Activated T-cell treated with anti-CD3 and anti-CD28 coated beads for 24 hours (primary cell): ENCODE data around the gene LRP11.
A peak's percentile ranks its signal among the peaks of the same experiment; 100 is the strongest.
"Not testable (repeated sequence)": the region's sequence is repeated elsewhere in the genome, so short reads cannot be mapped to it uniquely, and the experiment has no call there.

Experiments
- DNase-seq: peaks from one replicate; pipeline ENCODE4 v3.0.0-alpha.2; 2020; ENCODE audit warnings: low read depth

Gene LRP11

GRCh38 chr6:149848343-149848742 lies 15.8 kb downstream of the LRP11 start:
- DNase-seq: not testable (repeated sequence)

GRCh38 chr6:149847939-149848267 lies 16.3 kb downstream of the LRP11 start:
- DNase-seq: no peak

DNA sequence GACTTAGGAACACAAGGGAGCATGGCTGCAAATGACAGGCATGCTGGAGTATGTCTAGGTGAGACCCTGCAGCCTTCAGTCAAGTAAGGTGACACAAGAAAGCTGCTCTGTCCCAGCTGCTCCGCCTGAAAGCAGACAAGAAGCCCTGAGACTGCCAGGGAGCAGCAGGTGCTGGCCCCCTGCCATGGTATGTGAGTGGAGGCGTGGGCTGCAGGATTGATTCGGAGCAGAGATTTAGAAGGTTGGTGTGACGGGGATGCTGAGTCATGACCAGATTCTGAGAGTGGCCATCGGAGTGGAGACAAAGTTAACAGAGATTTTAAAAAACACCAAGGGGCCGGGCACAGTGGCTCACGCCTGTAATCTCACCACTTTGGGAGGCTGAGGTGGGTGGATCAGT lies 17.8 kb downstream of the LRP11 start:
- no peak for DNase-seq

- DNase-seq: no peak
Measured at GRCh38 chr6:149845549-149845948, 18.6 kb downstream of the LRP11 start.

DNA sequence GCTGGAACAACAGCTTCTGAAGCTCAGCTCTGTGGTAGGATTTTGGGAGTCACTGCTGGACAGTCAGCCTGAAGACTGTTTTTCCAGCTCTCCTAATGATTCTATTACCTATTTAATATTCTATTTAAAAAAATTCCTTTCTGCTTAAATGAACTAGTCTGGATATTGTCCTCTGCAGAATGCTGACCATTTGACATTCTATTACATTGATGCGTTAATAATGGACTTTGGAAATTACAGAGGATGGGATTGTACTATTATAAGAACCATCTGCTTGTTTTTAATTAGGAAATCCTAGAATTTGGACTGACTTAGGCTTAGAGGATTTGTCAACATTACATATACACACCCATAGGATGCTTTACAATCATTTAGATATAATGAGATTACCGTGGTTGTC lies 19.7 kb downstream of the LRP11 start:
- DNase-seq: no peak

DNA sequence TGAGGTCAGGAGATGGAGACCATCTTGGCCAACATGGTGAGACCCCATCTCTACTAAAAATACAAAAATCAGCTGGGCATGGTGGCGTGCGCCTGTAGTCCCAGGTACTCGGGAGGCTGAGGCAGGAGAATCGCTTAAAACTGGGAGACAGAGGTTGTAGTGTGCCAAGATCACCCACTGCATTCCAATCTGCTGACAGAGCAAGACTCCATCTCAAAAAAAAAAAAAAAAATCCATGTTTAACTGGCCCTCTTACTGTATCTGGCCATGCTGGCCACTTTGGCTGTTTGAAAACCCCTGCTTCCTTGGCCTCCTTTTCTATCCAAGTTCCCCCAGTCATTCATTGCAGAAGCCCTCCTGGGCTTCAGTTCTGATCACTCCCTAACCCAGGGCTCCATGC lies 20.1 kb downstream of the LRP11 start:
- not testable (repeated sequence) for DNase-seq

- DNase-seq: no peak
Measured at GRCh38 chr6:149843051-149843633, 21.0 kb downstream of the LRP11 start.

DNA sequence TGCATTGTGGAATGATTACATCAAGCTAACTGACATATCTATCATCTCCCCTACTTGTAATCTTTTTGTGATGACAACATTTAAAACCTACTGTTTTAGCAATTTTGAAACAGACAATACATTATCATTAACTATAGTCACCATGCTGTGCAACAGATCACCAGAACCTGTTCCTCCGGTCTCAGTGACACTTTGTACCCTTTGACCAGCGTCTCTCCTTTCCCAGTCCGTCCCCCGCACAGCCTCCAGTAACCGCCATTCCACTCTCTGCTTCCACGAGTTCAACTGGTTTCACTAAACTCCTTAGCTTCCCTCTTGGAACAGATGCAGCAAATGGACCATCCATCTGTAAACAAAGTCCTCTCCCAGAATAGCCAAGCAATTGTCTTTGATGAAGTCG lies 21.8 kb downstream of the LRP11 start:
- DNase-seq: no peak

GRCh38 chr6:149840345-149841075 lies 23.6 kb downstream of the LRP11 start:
- DNase-seq: peak; percentile 23

DNA sequence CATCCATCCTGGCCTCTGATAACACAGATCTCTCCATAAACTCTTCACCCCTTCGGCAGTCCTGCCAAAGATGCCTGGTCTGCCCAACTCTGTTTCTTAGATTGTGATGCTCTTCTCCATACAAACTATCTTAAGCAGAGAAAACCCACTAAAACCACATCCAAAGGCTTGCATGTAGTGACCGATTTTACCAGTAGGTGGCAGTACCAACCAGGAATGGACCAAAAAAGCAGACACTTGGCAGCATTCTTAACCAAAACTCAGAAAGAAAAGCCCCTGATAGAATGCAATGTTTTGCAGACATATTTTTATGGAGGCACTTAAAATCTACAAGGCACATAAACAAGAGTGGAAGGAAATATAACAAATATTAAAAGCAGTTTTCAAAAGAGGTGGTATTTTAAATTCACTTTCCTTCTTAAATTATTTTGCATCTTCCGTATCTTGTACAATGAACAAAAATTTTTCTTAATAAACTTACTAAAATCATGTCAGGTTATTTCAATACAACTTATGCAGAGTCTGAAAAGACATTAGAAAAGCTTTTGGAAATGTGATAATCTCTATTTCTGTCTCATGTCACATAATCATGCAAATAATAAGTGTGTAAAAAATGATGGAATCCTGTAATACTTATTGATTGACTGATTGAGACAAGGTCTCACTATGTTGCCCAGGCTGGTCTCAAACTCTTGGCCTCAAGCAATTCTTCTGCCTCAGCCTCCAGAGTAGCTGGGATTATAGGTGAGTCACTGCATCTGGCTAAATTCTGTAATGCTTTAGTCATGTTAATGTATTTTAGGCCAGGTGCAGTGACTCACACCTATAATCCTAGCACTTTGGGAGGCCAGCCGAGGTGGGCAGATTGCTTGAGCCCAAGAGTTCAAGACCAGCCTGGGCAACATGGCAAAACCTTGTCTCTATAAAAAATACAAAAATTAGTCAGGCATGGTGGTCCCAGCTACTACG lies 29.4 kb downstream of the LRP11 start:
- DNase-seq: peak; percentile 64

GRCh38 chr6:149833651-149834050 lies 30.5 kb downstream of the LRP11 start:
- DNase-seq: no peak

- DNase-seq: no peak
Measured at GRCh38 chr6:149831308-149831820, 32.8 kb downstream of the LRP11 start.

- no peak for DNase-seq
Measured at GRCh38 chr6:149830731-149831307, 33.3 kb downstream of the LRP11 start.

GRCh38 chr6:149825292-149825691 lies 38.9 kb downstream of the LRP11 start:
- DNase-seq: no peak

DNA sequence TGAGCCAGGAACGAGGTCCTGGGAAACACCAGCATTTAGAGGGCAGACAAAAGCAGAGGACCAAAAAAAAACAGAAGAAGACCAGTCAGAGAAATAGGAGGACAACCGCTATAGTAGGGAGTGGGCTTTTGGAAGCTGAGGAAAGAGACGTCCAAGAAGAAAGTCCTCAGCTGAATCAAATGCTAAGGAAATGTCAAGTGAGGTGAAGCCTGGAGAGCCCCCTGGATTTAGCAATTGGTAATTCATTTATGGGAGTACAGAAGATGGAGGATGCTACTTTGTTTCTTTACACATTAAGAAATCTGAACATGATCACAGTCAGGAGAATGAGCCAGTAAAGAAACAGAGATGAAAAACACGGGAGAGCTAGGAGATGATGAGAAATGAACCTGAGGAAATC lies 41.1 kb downstream of the LRP11 start:
- DNase-seq: no peak

DNA sequence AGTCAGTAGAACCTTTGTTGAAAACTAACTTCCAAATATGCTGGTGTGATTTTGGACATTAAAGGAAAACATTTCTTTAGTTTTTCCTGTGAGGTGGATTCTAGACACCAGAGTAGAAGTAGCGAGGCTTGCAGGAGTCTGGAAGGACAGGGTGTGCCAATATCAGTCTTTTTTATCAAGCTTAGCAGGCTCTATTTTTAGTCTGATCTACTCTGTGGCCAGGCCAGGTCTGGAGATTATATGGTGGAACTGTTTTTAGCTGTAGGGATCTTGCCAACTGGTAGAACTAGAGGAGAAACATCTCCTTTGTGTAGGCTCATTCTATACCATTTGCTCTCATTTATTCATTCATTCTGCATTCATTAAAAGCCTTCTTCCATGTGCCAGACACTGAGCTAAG lies 42.7 kb downstream of the LRP11 start:
- no peak for DNase-seq

DNA sequence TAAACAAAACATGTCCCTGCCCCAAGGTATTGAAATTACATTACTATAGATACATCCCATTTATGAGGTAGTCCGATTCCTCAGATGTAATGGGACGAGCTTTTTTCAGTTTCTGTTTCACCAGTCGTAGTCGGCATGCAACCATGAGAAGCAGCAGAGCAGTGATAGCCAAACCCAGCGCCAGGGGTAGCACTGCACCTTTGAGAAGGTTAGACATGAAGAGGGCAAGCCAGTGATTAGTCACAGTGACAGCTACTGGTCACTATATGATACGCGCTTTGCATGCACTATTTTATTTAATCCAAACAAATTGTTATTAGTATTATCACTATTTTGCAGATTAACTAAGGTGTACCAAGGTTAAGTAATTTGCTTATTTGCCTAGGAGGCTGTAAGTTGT lies 43.7 kb downstream of the LRP11 start:
- DNase-seq: no peak

GRCh38 chr6:149815788-149816187 lies 48.4 kb downstream of the LRP11 start:
- no peak for DNase-seq

GRCh38 chr6:149813351-149813750 lies 50.8 kb downstream of the LRP11 start:
- DNase-seq: no peak

- DNase-seq: no peak
Measured at GRCh38 chr6:149809798-149810197, 54.4 kb downstream of the LRP11 start.

- no peak for DNase-seq
Measured at GRCh38 chr6:149806127-149806526, 58.0 kb downstream of the LRP11 start.

DNA sequence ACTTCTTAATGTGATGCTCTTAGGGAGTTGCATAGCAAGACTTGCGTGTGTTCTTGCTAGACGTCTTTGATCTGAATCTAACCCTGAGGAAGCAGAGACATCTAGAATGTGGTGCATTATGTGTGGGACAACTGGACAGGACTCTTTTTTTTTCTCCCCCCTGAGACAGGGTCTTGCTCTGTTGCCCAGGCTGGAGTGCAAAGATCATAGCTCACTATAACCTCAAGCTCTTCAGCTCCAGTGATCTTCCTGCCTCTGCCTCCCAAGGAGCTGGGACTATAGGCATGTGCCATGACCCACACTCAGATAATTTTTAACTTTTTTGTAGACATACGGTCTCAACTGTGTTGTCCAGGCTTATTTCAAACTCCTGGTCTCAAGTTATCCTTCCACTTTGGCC lies 80.6 kb downstream of the LRP11 start:
- DNase-seq: no peak
